Spleen (tissue), 7 donors: ENCODE results near the gene ASGR2.

ENCODE experiments used
- CTCF ChIP-seq, 11 experiments: fragments of 200-600 bp in 7 of 11; fragments of 450-650 bp in 4 of 11; sonication (generic) in 4 of 11; IDR thresholded peaks in 8 of 11; conservative IDR thresholded peaks in 3 of 11; 1 replicate in 7 of 11; 2 replicates in 4 of 11; pipeline versions ENCODE4 v1.4.0 to v1.8.0; 2016 to 2021; ENCODE audit warnings: antibody characterized with exemption in 11 of 11, inconsistent platforms in 4 of 11, mild to moderate bottlenecking in 1 of 11
- POLR2A ChIP-seq, 3 donors: fragments of 450-650 bp; IDR thresholded peaks; one replicate each; pipeline ENCODE4 v1.5.1; 2017; ENCODE audit warnings: antibody characterized with exemption in 3 of 3, mild to moderate bottlenecking in 1 of 3
- POLR2AphosphoS5 ChIP-seq, 3 donors: sonication (generic); formaldehyde crosslinking; IDR thresholded peaks; one replicate each; pipeline ENCODE4 v1.5.1; 2017; ENCODE audit warnings: antibody characterized with exemption in 3 of 3
- donor health status: DM: no; HTN: no; CAD: no; lungs with moderate emphysema.
- donor health status: DM: no; HTN: no; CAD: no.
- donor health status: DM: no; HTN: no; CAD: no.

- TF ChIP-seq CTCF (IDR thresholded peaks at IDR 0.05 in 8 of 11, conservative IDR thresholded peaks at IDR 0.05 in 3 of 11) = no peak
- no peak for TF ChIP-seq POLR2A (IDR thresholded peaks at IDR 0.05)
- no peak for TF ChIP-seq POLR2AphosphoS5 (IDR thresholded peaks at IDR 0.05)
Observed at GRCh38 chr17:7098802-7099459, 15.7 kb downstream of the ASGR2 start.
